Epithelial cell of proximal tubule (primary cell): ENCODE measurements around the gene CDC42EP5. TPM values are rescaled to one million over a fixed set of nuclear protein-coding genes. Genes with fewer than 3 reads are reported as not detected.
A peak's percentile ranks its signal among the peaks of the same experiment; 100 is the strongest.

ENCODE experiments used
- DNase-seq: peaks from one replicate; pipeline ENCODE4 v3.0.0-alpha.2; 2011; ENCODE audit warnings: low read depth
- H3K4me3 ChIP-seq: 2 replicates; pipeline ENCODE4 v1.5.1; 2011; ENCODE audit warnings: low read depth, mild to moderate bottlenecking, low read length
- CTCF ChIP-seq: conservative IDR thresholded peaks from 2 replicates; pipeline ENCODE4 v1.5.1; 2012; ENCODE audit warnings: low read depth, mild to moderate bottlenecking, low read length
- total RNA-seq: library from RNA; depleted of rRNA; stranded (reverse); fragments of >200 nt; gene quantifications from 2 replicates; pipeline ENCODE4 v1.2.3, GENCODE V29; 2015

CDC42EP5 gene
- total RNA-seq, 1 donor from 2014 or later, result 33.7 TPM

GRCh38 chr19:54492568-54492967, 19.5 kb upstream of the CDC42EP5 start:
- H3K4me3 ChIP-seq, result no peak overlapping the region
- no peak for DNase-seq
- no peak for TF ChIP-seq CTCF

GRCh38 chr19:54489766-54490165, 16.7 kb upstream of the CDC42EP5 start:
- no peak overlapping the region for H3K4me3 ChIP-seq
- no peak for DNase-seq
- no peak for TF ChIP-seq CTCF

GRCh38 chr19:54489341-54489740, 16.2 kb upstream of the CDC42EP5 start:
- no peak for DNase-seq
- no peak for TF ChIP-seq CTCF
- no peak overlapping the region for H3K4me3 ChIP-seq

GRCh38 chr19:54485851-54486250, 12.8 kb upstream of the CDC42EP5 start:
- no peak for TF ChIP-seq CTCF
- H3K4me3 ChIP-seq, result no peak overlapping the region
- DNase-seq, result no peak

- TF ChIP-seq CTCF, result no peak
- no peak for DNase-seq
- no peak overlapping the region for H3K4me3 ChIP-seq
These were observed 11.4 kb upstream of the CDC42EP5 start for GRCh38 chr19:54484451-54484850.

GRCh38 chr19:54482889-54483288, 9.8 kb upstream of the CDC42EP5 start:
- H3K4me3 ChIP-seq, result no peak overlapping the region
- no peak for DNase-seq
- TF ChIP-seq CTCF, result no peak

- H3K4me3 ChIP-seq, result no peak overlapping the region
- no peak for DNase-seq
- TF ChIP-seq CTCF, result peak; percentile 78
These were observed 8.3 kb upstream of the CDC42EP5 start for GRCh38 chr19:54481326-54481930.
